Activated CD4-positive, alpha-beta T cell treated with anti-CD3 and anti-CD28 coated beads, Interleukin-2, amount 50 U/mL, for 16 hours (primary cell): ENCODE data around the gene DNMBP.

Experiments used
- DNase-seq: peaks from one replicate; pipeline ENCODE4 v3.0.0-alpha.2; 2020

Gene DNMBP

GRCh38 chr10:100009793-100010676, at the start of gene DNMBP:
Gene DNMBP (minus strand): TSS chr10:100009947. CDS start chr10:99972124, 37,823 bp downstream.
- DNase-seq, result peak; percentile 79

- no peak for DNase-seq
Measured at GRCh38 chr10:100057948-100058347, 48.2 kb upstream of the DNMBP start.

- DNase-seq, result no peak
Measured at GRCh38 chr10:100053686-100054460, 44.1 kb upstream of the DNMBP start.

GRCh38 chr10:100046021-100046486, 36.3 kb upstream of the DNMBP start:
- DNase-seq, result peak; percentile 77

- DNase-seq, result no peak
Measured at GRCh38 chr10:100045592-100045991, 35.8 kb upstream of the DNMBP start.

GRCh38 chr10:100043796-100044195, 34.0 kb upstream of the DNMBP start:
- DNase-seq, result no peak

GRCh38 chr10:100043344-100043743, 33.6 kb upstream of the DNMBP start:
- peak; percentile 21 for DNase-seq

GRCh38 chr10:100041306-100042002, 31.7 kb upstream of the DNMBP start:
- no peak for DNase-seq

GRCh38 chr10:100038561-100039071, 28.9 kb upstream of the DNMBP start:
- no peak for DNase-seq

- no peak for DNase-seq
Measured at GRCh38 chr10:100037758-100038315, 28.1 kb upstream of the DNMBP start.

GRCh38 chr10:100036850-100037249, 27.1 kb upstream of the DNMBP start:
- no peak for DNase-seq

GRCh38 chr10:100033766-100034418, 24.1 kb upstream of the DNMBP start:
- DNase-seq, result no peak

GRCh38 chr10:100027416-100027815, 17.7 kb upstream of the DNMBP start:
- no peak for DNase-seq

GRCh38 chr10:100025576-100025975, 15.8 kb upstream of the DNMBP start:
- no peak for DNase-seq

- no peak for DNase-seq
Measured at GRCh38 chr10:100024748-100025147, 15.0 kb upstream of the DNMBP start.

- no peak for DNase-seq
Measured at GRCh38 chr10:100022403-100022802, 12.7 kb upstream of the DNMBP start.

GRCh38 chr10:100021322-100021721, 11.6 kb upstream of the DNMBP start:
- no peak for DNase-seq

GRCh38 chr10:100020886-100021253, 11.1 kb upstream of the DNMBP start:
- DNase-seq, result no peak

- peak; percentile 56 for DNase-seq
Measured at GRCh38 chr10:100020142-100020885, 10.6 kb upstream of the DNMBP start.

GRCh38 chr10:100019787-100020141, 10.0 kb upstream of the DNMBP start:
- no peak for DNase-seq

- no peak for DNase-seq
Measured at GRCh38 chr10:100014071-100014762, 4.5 kb upstream of the DNMBP start.
